ENCODE measurements around the gene NTRK1. TPM values are rescaled to one million over a fixed set of nuclear protein-coding genes. Genes with fewer than 3 reads are reported as not detected.
A peak's percentile ranks its signal among the peaks of the same experiment; 100 is the strongest.

Gene NTRK1
- total and polyA plus RNA-seq, 4 experiments from 2014 or later: 0.23 TPM; not detected in 3

GRCh38 chr1:156898161-156898566, 37.5 kb downstream of the NTRK1 start:
- peaks cover 8% of the 10 kb centered on the region for H3K4me1 ChIP-seq (ENCODE audit: insufficient read depth, low read length)
- peak overlapping the region in 2 of 7 donors; percentile 12 to 58 for H3K27ac Mint-ChIP-seq
- H3K4me3 ChIP-seq (ENCODE audit: low read length in 2 of 2): no peak overlapping the region
- H3K36me3 ChIP-seq (ENCODE audit: insufficient read depth, low read length): no peaks in the 10 kb centered on the region
- H3K27ac ChIP-seq (ENCODE audit: low read depth, low read length): no peak overlapping the region
- peaks cover under 1 to 12% (median 3%) of the 10 kb centered on the region in 4 donors for H3K4me1 Mint-ChIP-seq
- no peaks in the 10 kb centered on the region for H3K9me3 ChIP-seq (ENCODE audit: control insufficient read depth in 1 of 2, low read length in 2 of 2)
- H3K9me3 Mint-ChIP-seq: peaks cover 0 to 2% (median 0%) of the 10 kb centered on the region in 8 donors
- H3K4me3 Mint-ChIP-seq: no peak overlapping the region
- POLR2A ChIA-PET (ENCODE audit: partially characterized antibody): no interaction called here
- CTCF ChIA-PET (ENCODE audit: partially characterized antibody): interaction anchor here (1.2 to 1.5 kb wide), 2 partner anchors 9 to 60 kb away, joined by 4 to 7 read pairs; no protein-coding TSS in a partner anchor
- H3K27me3 ChIP-seq (ENCODE audit: insufficient read depth, low read length): peaks cover 11% of the 10 kb centered on the region
- intact Hi-C loops (cut with micrococcal nuclease): loop anchor here (10.0 kb wide), 1 partner anchor 177 kb away; no protein-coding TSS in a partner anchor
- no peak for DNase-seq
- no peaks in the 10 kb centered on the region for H3K36me3 Mint-ChIP-seq
- peaks cover 23 to 31% of the 10 kb centered on the region in 2 donors for H3K27me3 Mint-ChIP-seq

- Mint-ChIP-seq H3K27me3 (peaks cover 22 to 32% of the 10 kb centered on the region in 2 donors), H3K4me1 (peaks cover 0 to 9% (median 2%) of the 10 kb centered on the region in 4 donors), H3K4me3 (no peak overlapping the region), H3K36me3 (no peaks in the 10 kb centered on the region), H3K9me3 (peaks cover 0 to 2% (median 0%) of the 10 kb centered on the region in 8 donors), H3K27ac (no peak overlapping the region)
- H3K27ac ChIP-seq (ENCODE audit: low read depth, low read length): no peak overlapping the region
- ChIA-PET POLR2A (ENCODE audit: partially characterized antibody) (no interaction called here), CTCF (ENCODE audit: partially characterized antibody) (interaction anchor here (1.2 to 1.5 kb wide), 2 partner anchors 9 to 61 kb away, joined by 4 to 7 read pairs; no protein-coding TSS in a partner anchor)
- peaks cover 10% of the 10 kb centered on the region for H3K27me3 ChIP-seq (ENCODE audit: insufficient read depth, low read length)
- H3K4me3 ChIP-seq (ENCODE audit: low read length in 2 of 2): no peak overlapping the region
- intact Hi-C loops (cut with micrococcal nuclease): loop anchor here (10.0 kb wide), 1 partner anchor 176 kb away; no protein-coding TSS in a partner anchor
- no peaks in the 10 kb centered on the region for H3K9me3 ChIP-seq (ENCODE audit: control insufficient read depth in 1 of 2, low read length in 2 of 2)
- no peaks in the 10 kb centered on the region for H3K4me1 ChIP-seq (ENCODE audit: insufficient read depth, low read length)
- H3K36me3 ChIP-seq (ENCODE audit: insufficient read depth, low read length): no peaks in the 10 kb centered on the region
- DNase-seq: no peak
These were observed 38.5 kb downstream of the NTRK1 start for GRCh38 chr1:156898971-156899664.

GRCh38 chr1:156899956-156900718, 39.5 kb downstream of the NTRK1 start:
- peaks cover 0 to 4% (median 2%) of the 10 kb centered on the region in 4 donors for H3K4me1 Mint-ChIP-seq
- no peak overlapping the region for H3K4me3 Mint-ChIP-seq
- H3K4me1 ChIP-seq (ENCODE audit: insufficient read depth, low read length): no peaks in the 10 kb centered on the region
- intact Hi-C loops (cut with micrococcal nuclease): loop anchor here (10.0 kb wide), 1 partner anchor 175 kb away; no protein-coding TSS in a partner anchor
- H3K4me3 ChIP-seq (ENCODE audit: low read length in 2 of 2): no peak overlapping the region
- no peak overlapping the region for H3K27ac Mint-ChIP-seq
- H3K27me3 Mint-ChIP-seq: peaks cover 19 to 29% of the 10 kb centered on the region in 2 donors
- ChIA-PET CTCF (ENCODE audit: partially characterized antibody) (interaction anchor here (0.9 kb wide), 1 partner anchor 174 kb away, joined by 3 read pairs; no protein-coding TSS in a partner anchor), POLR2A (ENCODE audit: partially characterized antibody) (no interaction called here)
- no peaks in the 10 kb centered on the region for H3K27me3 ChIP-seq (ENCODE audit: insufficient read depth, low read length)
- peaks cover 0 to 2% (median 0%) of the 10 kb centered on the region in 8 donors for H3K9me3 Mint-ChIP-seq
- DNase-seq: no peak
- no peak overlapping the region for H3K27ac ChIP-seq (ENCODE audit: low read depth, low read length)
- H3K36me3 Mint-ChIP-seq: no peaks in the 10 kb centered on the region
- H3K36me3 ChIP-seq (ENCODE audit: insufficient read depth, low read length): no peaks in the 10 kb centered on the region
- no peaks in the 10 kb centered on the region for H3K9me3 ChIP-seq (ENCODE audit: control insufficient read depth in 1 of 2, low read length in 2 of 2)

DNA sequence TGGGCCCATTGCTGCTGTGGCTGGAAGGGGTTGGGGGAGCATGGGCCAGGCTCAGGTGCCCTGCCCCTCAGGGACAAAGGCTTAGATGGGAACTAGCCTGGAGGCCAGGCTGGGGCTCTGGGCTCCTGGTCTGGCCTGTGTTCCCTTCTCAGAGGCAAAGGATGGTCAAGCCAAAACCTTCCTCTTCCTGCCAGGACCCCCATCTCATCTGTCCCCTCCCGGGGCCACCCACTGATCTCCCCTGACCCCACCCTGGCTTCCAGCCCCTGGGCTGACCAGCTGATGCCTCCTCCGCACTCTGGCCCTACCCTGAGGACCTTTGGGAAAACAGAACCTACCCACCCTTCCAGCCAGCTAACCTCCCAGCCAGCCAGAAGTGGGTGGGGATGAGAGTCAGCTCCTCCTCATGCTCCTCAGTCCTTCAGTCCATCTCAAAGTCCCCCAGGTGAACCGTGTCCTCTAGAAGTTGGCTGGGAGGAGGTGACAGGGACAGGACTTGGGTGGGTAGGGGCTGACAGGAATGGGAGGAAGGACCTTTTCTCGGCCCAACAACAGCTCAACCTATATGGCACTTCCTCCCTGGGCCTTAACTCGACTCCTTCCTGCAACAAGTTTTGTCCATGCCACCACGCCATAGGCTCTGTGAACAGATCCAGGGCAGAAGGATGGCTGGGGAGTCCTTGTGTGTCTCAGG, 40.4 kb downstream of the NTRK1 start:
- Histone ChIP-seq H3K4me3 (ENCODE audit: low read length in 2 of 2) (no peak overlapping the region), H3K27me3 (ENCODE audit: insufficient read depth, low read length) (no peaks in the 10 kb centered on the region), H3K27ac (ENCODE audit: low read depth, low read length) (no peak overlapping the region), H3K9me3 (ENCODE audit: control insufficient read depth in 1 of 2, low read length in 2 of 2) (no peaks in the 10 kb centered on the region), H3K36me3 (ENCODE audit: insufficient read depth, low read length) (no peaks in the 10 kb centered on the region), H3K4me1 (ENCODE audit: insufficient read depth, low read length) (no peaks in the 10 kb centered on the region)
- ChIA-PET POLR2A (ENCODE audit: partially characterized antibody) (no interaction called here), CTCF (ENCODE audit: partially characterized antibody) (interaction anchor here (1.4 kb wide), 1 partner anchor 9 kb away, joined by 6 read pairs; no protein-coding TSS in a partner anchor)
- Mint-ChIP-seq H3K36me3 (no peaks in the 10 kb centered on the region), H3K27ac (peak overlapping the region in 1 of 7 donors; percentile 4), H3K27me3 (peaks cover 18 to 27% of the 10 kb centered on the region in 2 donors), H3K9me3 (peaks cover 0 to 2% (median 0%) of the 10 kb centered on the region in 8 donors), H3K4me3 (no peak overlapping the region), H3K4me1 (peaks cover 0 to 4% (median 0%) of the 10 kb centered on the region in 4 donors)
- no peak for DNase-seq
- intact Hi-C loops (cut with micrococcal nuclease): no loop called here

DNA sequence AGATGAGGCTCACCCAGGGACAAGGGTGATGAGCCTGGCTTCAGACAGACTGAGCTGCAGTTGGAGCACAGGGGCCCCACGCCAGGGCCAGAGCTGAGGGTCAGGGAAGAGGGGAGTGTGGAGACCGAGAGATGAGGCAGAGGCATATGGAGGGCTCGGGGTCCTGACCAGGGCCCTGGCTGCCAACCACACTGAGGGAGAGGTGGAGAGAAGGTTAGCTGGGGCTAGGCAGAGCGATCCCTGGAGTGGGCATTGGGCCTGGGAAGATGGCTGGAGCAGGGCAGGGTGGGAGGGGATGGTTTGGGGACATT, 40.9 kb downstream of the NTRK1 start:
- Histone ChIP-seq H3K4me1 (ENCODE audit: insufficient read depth, low read length) (no peaks in the 10 kb centered on the region), H3K9me3 (ENCODE audit: control insufficient read depth in 1 of 2, low read length in 2 of 2) (no peaks in the 10 kb centered on the region), H3K4me3 (ENCODE audit: low read length in 2 of 2) (no peak overlapping the region), H3K36me3 (ENCODE audit: insufficient read depth, low read length) (no peaks in the 10 kb centered on the region), H3K27ac (ENCODE audit: low read depth, low read length) (no peak overlapping the region), H3K27me3 (ENCODE audit: insufficient read depth, low read length) (no peaks in the 10 kb centered on the region)
- no peak for DNase-seq
- peak overlapping the region in 1 of 7 donors; percentile 4 for H3K27ac Mint-ChIP-seq
- peaks cover 0 to 4% (median 0%) of the 10 kb centered on the region in 4 donors for H3K4me1 Mint-ChIP-seq
- intact Hi-C loops (cut with micrococcal nuclease): no loop called here
- ChIA-PET POLR2A (ENCODE audit: partially characterized antibody) (no interaction called here), CTCF (ENCODE audit: partially characterized antibody) (interaction anchor here (1.4 kb wide), 1 partner anchor 9 kb away, joined by 6 read pairs; no protein-coding TSS in a partner anchor)
- peaks cover 18 to 26% of the 10 kb centered on the region in 2 donors for H3K27me3 Mint-ChIP-seq
- no peaks in the 10 kb centered on the region for H3K36me3 Mint-ChIP-seq
- peaks cover 0 to 2% (median 0%) of the 10 kb centered on the region in 8 donors for H3K9me3 Mint-ChIP-seq
- no peak overlapping the region for H3K4me3 Mint-ChIP-seq

DNA sequence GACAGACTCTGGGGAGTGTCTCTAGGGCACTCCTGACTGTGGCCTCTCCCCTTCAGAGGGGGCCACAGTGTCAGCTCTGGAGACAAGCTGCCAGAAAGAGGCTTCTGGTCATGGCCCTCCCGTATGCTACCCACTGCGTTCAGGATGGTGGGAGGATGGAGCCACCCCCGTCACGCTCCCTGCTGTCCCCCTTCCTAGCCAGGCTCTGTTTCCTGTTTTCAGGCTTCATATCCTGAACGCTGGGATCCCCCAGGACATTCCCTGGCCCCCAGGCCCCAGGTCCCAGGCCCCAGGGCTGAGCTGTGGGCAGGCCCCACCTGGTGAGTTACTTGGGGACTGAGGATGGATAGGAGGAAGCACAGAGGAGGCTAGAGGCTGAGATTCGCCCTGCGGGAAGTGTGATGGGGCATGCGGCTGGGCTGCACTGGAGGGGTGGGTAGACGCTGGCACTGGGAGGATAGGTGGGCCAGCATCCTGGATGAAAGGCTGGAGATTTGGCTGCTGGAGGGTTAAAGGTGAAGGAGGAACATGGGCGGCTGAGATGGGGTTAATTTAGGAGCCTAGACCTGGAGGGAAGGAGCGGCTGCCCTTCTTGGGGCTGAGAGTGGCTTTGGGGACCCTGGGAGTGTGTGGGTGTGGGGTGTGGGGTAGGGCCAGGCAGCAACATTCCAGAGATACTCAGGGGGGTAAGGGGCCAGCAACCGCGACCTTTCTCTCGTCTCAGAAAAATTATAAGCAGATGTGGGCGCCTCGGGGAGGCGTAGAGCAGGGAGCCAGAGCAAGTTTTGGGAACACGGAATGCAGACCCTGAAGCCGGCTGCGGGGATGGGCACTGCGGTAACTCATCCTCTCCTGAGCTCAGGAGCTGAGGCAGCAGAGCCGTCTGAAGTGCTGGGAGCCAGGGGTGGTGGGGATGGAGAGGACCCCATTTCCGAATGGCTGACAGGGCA, 41.6 kb downstream of the NTRK1 start:
- H3K27ac Mint-ChIP-seq: no peak overlapping the region
- peaks cover 0 to 6% (median under 1%) of the 10 kb centered on the region in 4 donors for H3K4me1 Mint-ChIP-seq
- intact Hi-C loops (cut with micrococcal nuclease): no loop called here
- no peak overlapping the region for H3K27ac ChIP-seq (ENCODE audit: low read depth, low read length)
- no peak for DNase-seq
- H3K4me1 ChIP-seq (ENCODE audit: insufficient read depth, low read length): no peaks in the 10 kb centered on the region
- no peak overlapping the region for H3K4me3 ChIP-seq (ENCODE audit: low read length in 2 of 2)
- H3K4me3 Mint-ChIP-seq: no peak overlapping the region
- POLR2A ChIA-PET (ENCODE audit: partially characterized antibody): no interaction called here
- peaks cover 0 to 2% (median 0%) of the 10 kb centered on the region in 8 donors for H3K9me3 Mint-ChIP-seq
- no peaks in the 10 kb centered on the region for H3K9me3 ChIP-seq (ENCODE audit: control insufficient read depth in 1 of 2, low read length in 2 of 2)
- no peaks in the 10 kb centered on the region for H3K27me3 ChIP-seq (ENCODE audit: insufficient read depth, low read length)
- H3K36me3 Mint-ChIP-seq: no peaks in the 10 kb centered on the region
- H3K27me3 Mint-ChIP-seq: peaks cover 18 to 30% of the 10 kb centered on the region in 2 donors
- CTCF ChIA-PET (ENCODE audit: partially characterized antibody): interaction anchor here (1.4 kb wide), 1 partner anchor 10 kb away, joined by 6 read pairs; no protein-coding TSS in a partner anchor
- H3K36me3 ChIP-seq (ENCODE audit: insufficient read depth, low read length): no peaks in the 10 kb centered on the region
